ENCODE measurements around the gene SP140.

Gene SP140

GRCh38 chr2:230225486-230225885, at the start of gene SP140:
SP140 (plus strand) TSS chr2:230225736; CDS start chr2:230225845, 109 bp downstream.
- H3K9me3 ChIP-seq (ENCODE audit: severe bottlenecking): no peaks in the 10 kb centered on the region
- DNase-seq: no peak
- TF ChIP-seq CTCF (IDR thresholded peaks at IDR 0.05; ENCODE audit: low read depth, low read length): no peak
- H3K27ac ChIP-seq: no peak within 1 kb of the TSS
- no peak within 1 kb of the TSS for H3K4me3 ChIP-seq (ENCODE audit: low read depth, low read length)
- H3K36me3 ChIP-seq: no peaks in the 10 kb centered on the region
- H3K27me3 ChIP-seq (ENCODE audit: insufficient read depth, low read depth, severe bottlenecking): peaks cover 63% of the 10 kb centered on the region

GRCh38 chr2:230176996-230177395, 48.5 kb upstream of the SP140 start:
- Histone ChIP-seq H3K27me3 (ENCODE audit: insufficient read depth, low read depth, severe bottlenecking) (peaks cover 81% of the 10 kb centered on the region), H3K9me3 (ENCODE audit: severe bottlenecking) (no peaks in the 10 kb centered on the region), H3K27ac (no peak overlapping the region), H3K36me3 (no peaks in the 10 kb centered on the region), H3K4me3 (ENCODE audit: low read depth, low read length) (no peak overlapping the region)
- TF ChIP-seq CTCF (IDR thresholded peaks at IDR 0.05; ENCODE audit: low read depth, low read length): no peak
- no peak for DNase-seq

GRCh38 chr2:230178546-230179485, 46.7 kb upstream of the SP140 start:
- H3K9me3 ChIP-seq (ENCODE audit: severe bottlenecking): no peaks in the 10 kb centered on the region
- H3K4me3 ChIP-seq (ENCODE audit: low read depth, low read length): no peak overlapping the region
- no peaks in the 10 kb centered on the region for H3K36me3 ChIP-seq
- no peak overlapping the region for H3K27ac ChIP-seq
- TF ChIP-seq CTCF (IDR thresholded peaks at IDR 0.05; ENCODE audit: low read depth, low read length): no peak
- DNase-seq: no peak
- H3K27me3 ChIP-seq (ENCODE audit: insufficient read depth, low read depth, severe bottlenecking): peaks cover 74% of the 10 kb centered on the region

GRCh38 chr2:230179907-230180306, 45.6 kb upstream of the SP140 start:
- no peak for DNase-seq
- no peak for TF ChIP-seq CTCF (IDR thresholded peaks at IDR 0.05; ENCODE audit: low read depth, low read length)

GRCh38 chr2:230181195-230181594, 44.3 kb upstream of the SP140 start:
- no peaks in the 10 kb centered on the region for H3K9me3 ChIP-seq (ENCODE audit: severe bottlenecking)
- DNase-seq: no peak
- peaks cover 66% of the 10 kb centered on the region for H3K27me3 ChIP-seq (ENCODE audit: insufficient read depth, low read depth, severe bottlenecking)
- H3K36me3 ChIP-seq: no peaks in the 10 kb centered on the region
- no peak overlapping the region for H3K4me3 ChIP-seq (ENCODE audit: low read depth, low read length)
- no peak overlapping the region for H3K27ac ChIP-seq
- no peak for TF ChIP-seq CTCF (IDR thresholded peaks at IDR 0.05; ENCODE audit: low read depth, low read length)

More at GRCh38 chr2:230179907-230180306, 45.6 kb upstream of the SP140 start:
- H3K4me3 ChIP-seq (ENCODE audit: low read depth, low read length): no peak overlapping the region
- H3K27ac ChIP-seq: no peak overlapping the region
- no peaks in the 10 kb centered on the region for H3K9me3 ChIP-seq (ENCODE audit: severe bottlenecking)
- peaks cover 70% of the 10 kb centered on the region for H3K27me3 ChIP-seq (ENCODE audit: insufficient read depth, low read depth, severe bottlenecking)
- H3K36me3 ChIP-seq: no peaks in the 10 kb centered on the region
